K562 (cell line): ENCODE data around the gene MAML3. TPM values are rescaled to one million over a fixed set of nuclear protein-coding genes. Genes with fewer than 3 reads are reported as not detected.

ENCODE experiments used
- ATAC-seq: fragments of 200-7000 bp; cut with Tn5 transposase; 3 replicates; pipeline ENCODE4 v1.9.1; 2020; ENCODE audit warnings: moderate library complexity
- BruUV-seq: library from RNA; stranded (reverse); fragments of 400-500 nt; replicated peaks from 2 replicates; lab custom pipeline; 2021; lab: Mats Ljungman, UMichigan
- CTCF ChIA-PET: fragments of 300-600 bp; formaldehyde crosslinking; extraction: SDS; loops from one replicate; lab custom pipeline; 2021; ENCODE audit warnings: low intra/inter-chr PET ratio; lab: Yijun Ruan, JAX
- POLR2A ChIA-PET: fragments of 300-600, 350-650 bp; sonication (Branson Sonifier 250); formaldehyde crosslinking; extraction: SDS; loops from one replicate; lab custom pipeline; 2021; ENCODE audit warnings: antibody characterized with exemption, inconsistent platforms; lab: Yijun Ruan, JAX
- DNase-seq, 4 experiments: peaks; one replicate each; pipeline versions ENCODE4 v3.0.0 to v3.0.0-alpha.2; 2011 to 2018; ENCODE audit warnings: low spot score in 3 of 4, mixed read lengths in 3 of 4; ENCODE audit errors: extremely low read depth in 1 of 4
- FAIRE-seq: peaks from 2 replicates; lab custom pipeline; 2011; peaks lifted over from hg19 to GRCh38; lab: Jason Lieb, UNC
- H2AFZ ChIP-seq: 2 replicates; pipeline ENCODE4 v1.6.0; 2011; ENCODE audit warnings: low read depth, low read length, control low read depth, inconsistent platforms
- H3K27ac ChIP-seq: fragments of 200-600 bp; 3 replicates; pipeline ENCODE4 v1.8.0; 2011; ENCODE audit warnings: low read depth, mild to moderate bottlenecking, control low read depth, inconsistent platforms, low read length, moderate library complexity, mixed read lengths; ENCODE audit errors: extremely low read depth
- H3K27me3 ChIP-seq, 2 experiments: fragments of 300-600 bp in 1 of 2; 2 replicates in 1 of 2; 3 replicates in 1 of 2; pipeline versions ENCODE4 v1.6.0 to v1.8.0; 2011; ENCODE audit warnings: inconsistent platforms in 2 of 2, low read length in 2 of 2, mild to moderate bottlenecking in 1 of 2, mixed read lengths in 1 of 2, moderate library complexity in 1 of 2; ENCODE audit not compliant: control insufficient read depth in 2 of 2, insufficient read depth in 2 of 2
- H3K36me3 ChIP-seq: fragments of 300-600 bp; 3 replicates; pipeline ENCODE4 v1.8.0; 2011; ENCODE audit warnings: mild to moderate bottlenecking, low read length, inconsistent platforms; ENCODE audit not compliant: control insufficient read depth, insufficient read depth
- H3K4me1 ChIP-seq, 2 experiments: fragments of 200-600 bp in 1 of 2; replicated peaks in 1 of 2; 2 replicates in 1 of 2; 3 replicates in 1 of 2; pipeline versions ENCODE4 v1.5.1 to v1.8.0; 2011; ENCODE audit warnings: inconsistent platforms in 2 of 2, low read length in 2 of 2, mild to moderate bottlenecking in 1 of 2, mixed read lengths in 1 of 2, moderate library complexity in 1 of 2; ENCODE audit not compliant: control insufficient read depth in 2 of 2, insufficient read depth in 2 of 2
- H3K4me2 ChIP-seq: 2 replicates; pipeline ENCODE4 v1.6.1; 2011; ENCODE audit warnings: low read length, control low read depth, inconsistent platforms, mixed read lengths; ENCODE audit not compliant: insufficient read depth
- H3K4me3 ChIP-seq: fragments of 200-600 bp; sonication (generic), shearing (Covaris generic); 2 replicates; pipeline ENCODE4 v1.5.1; 2016; ENCODE audit warnings: control low read depth, inconsistent platforms
- H3K79me2 ChIP-seq: fragments of 200-600 bp; 3 replicates; pipeline ENCODE4 v1.8.0; 2011; ENCODE audit warnings: low read length, inconsistent platforms; ENCODE audit not compliant: control insufficient read depth, insufficient read depth
- H3K9ac ChIP-seq, 2 experiments: 2 replicates each; pipeline versions ENCODE4 v1.6.0 to v1.6.1; 2011; ENCODE audit warnings: low read depth in 2 of 2, low read length in 2 of 2, control low read depth in 1 of 2, inconsistent platforms in 1 of 2, mild to moderate bottlenecking in 1 of 2, mixed read lengths in 1 of 2; ENCODE audit not compliant: insufficient read depth in 1 of 2
- H3K9me1 ChIP-seq: one replicate; pipeline ENCODE4 v1.6.0; 2011; ENCODE audit warnings: inconsistent platforms, mild to moderate bottlenecking, low read length, moderate library complexity; ENCODE audit not compliant: control insufficient read depth, insufficient read depth
- H3K9me3 ChIP-seq: replicated peaks from 2 replicates; pipeline ENCODE4 v1.5.1; 2011; ENCODE audit warnings: low read depth, low read length, inconsistent platforms; ENCODE audit not compliant: control insufficient read depth, insufficient read depth
- H4K20me1 ChIP-seq: replicated peaks from 2 replicates; pipeline ENCODE4 v1.6.1; 2011; ENCODE audit warnings: low read length, inconsistent platforms, mixed read lengths; ENCODE audit not compliant: control insufficient read depth, insufficient read depth
- ATF6 ChIP-seq: sonication (generic); formaldehyde crosslinking; IDR thresholded peaks from 2 replicates; pipeline ENCODE4 v1.4.0; 2020; ENCODE audit warnings: mild to moderate bottlenecking, missing genetic modification reagents
- ETV5 ChIP-seq: sonication (generic); formaldehyde crosslinking; IDR thresholded peaks from 2 replicates; pipeline ENCODE4 v1.4.0; 2020; ENCODE audit warnings: low read depth, mild to moderate bottlenecking, missing genetic modification reagents
- FOXA3 ChIP-seq, 2 experiments: fragments of 450-650 bp in 1 of 2; sonication (generic) in 1 of 2; formaldehyde crosslinking; IDR thresholded peaks in 1 of 2; conservative IDR thresholded peaks in 1 of 2; 2 replicates each; pipeline versions ENCODE4 v1.4.0 to v1.8.0; 2020 to 2022; ENCODE audit warnings: mild to moderate bottlenecking in 2 of 2, missing genetic modification reagents in 1 of 2
- GATAD2A ChIP-seq: fragments of 450-650 bp; IDR thresholded peaks from 2 replicates; pipeline ENCODE4 v1.6.1; 2017
- ILK ChIP-seq: fragments of 450-650 bp; IDR thresholded peaks from 2 replicates; pipeline ENCODE4 v1.6.1; 2016; ENCODE audit warnings: missing genetic modification characterization, low read depth, mild to moderate bottlenecking, missing compliant biosample characterization, moderate library complexity, borderline replicate concordance
- NEUROD1 ChIP-seq: fragments of 150-350 bp; IDR thresholded peaks from 2 replicates; pipeline ENCODE4 v1.6.1; 2014; ENCODE audit warnings: borderline replicate concordance, low read length, low read depth; ENCODE audit not compliant: partially characterized antibody
- TOE1 ChIP-seq, 2 experiments: fragments of 450-650 bp in 1 of 2; sonication (generic) in 1 of 2; formaldehyde crosslinking in 1 of 2; IDR thresholded peaks; 2 replicates each; pipeline versions ENCODE4 v1.7.1 to v1.8.0; 2016 to 2022; ENCODE audit warnings: borderline replicate concordance in 2 of 2, mild to moderate bottlenecking in 2 of 2, antibody characterized with exemption in 1 of 2, inconsistent platforms in 1 of 2, low read depth in 1 of 2, missing genetic modification reagents in 1 of 2, moderate library complexity in 1 of 2
- ZNF655 ChIP-seq: fragments of 250-450 bp; sonication (Bioruptor Pico); IDR thresholded peaks from 2 replicates; pipeline ENCODE4 v1.5.0; 2021
- WGBS: fragments of 100-300 bp; shearing (Covaris generic); methylation state at CpG from one replicate; pipeline ENCODE4 v1.1.6; 2016; ENCODE audit warnings: low coverage, mixed read lengths; ENCODE audit not compliant: insufficient coverage; ENCODE audit errors: missing lambda C conversion rate; 5-methylcytosine and 5-hydroxymethylcytosine counted together
- in situ Hi-C: fragments of 300-500 bp; cut with MboI; formaldehyde crosslinking; loops from 4 replicates; pipeline ENCODE4 v1.15.0; 2018; ENCODE audit warnings: inconsistent platforms, mixed read lengths
- intact Hi-C: fragments of 100-400 bp; cut with micrococcal nuclease; formaldehyde crosslinking; loops from 2 replicates; pipeline ENCODE4 v1.14.2; 2022
- polyA plus RNA-seq, 8 experiments: library from polyadenylated mRNA; depleted of rRNA in 4 of 8; stranded (reverse) in 5 of 8; unstranded in 3 of 8; fragments of >200 nt; fragmentation: Nextera tagmentation in 2 of 8; fragmentation: Illumina TruSeq in 1 of 8; extraction: Ambion mirVana in 2 of 8; extraction: Trizol in 1 of 8; gene quantifications; 2 replicates each; pipeline versions ENCODE4 v1.2.1 to v1.2.3, GENCODE V29; 2011 to 2014; ENCODE audit warnings: inconsistent platforms in 1 of 8, missing spikeins in 1 of 8
- total RNA-seq, 7 experiments: library from RNA; depleted of rRNA in 6 of 7; stranded (reverse); fragments of >200 nt in 6 of 7; fragmentation: Illumina TruSeq in 2 of 7; extraction: Trizol in 2 of 7; gene quantifications; 2 replicates each; pipeline versions ENCODE4 v1.2.1 to v1.2.3, GENCODE V29; 2011 to 2021; ENCODE audit warnings: low replicate concordance in 1 of 7

The MAML3 gene
- total and polyA plus RNA-seq, 9 of the 15 experiments (the other 6 are each of a cell fraction or from before 2014, with no cell fraction given) = 0.01 to 0.55 (median 0.25) TPM

- TF ChIP-seq GATAD2A = no peak
- TF ChIP-seq, all 486 proteins: peak for 0
- FAIRE-seq (no peak), ATAC-seq (no peak), DNase-seq (no peak)
- H3K36me3 ChIP-seq = no peaks in the 10 kb centered on the region
- H3K9me1 ChIP-seq = no peaks in the 10 kb centered on the region
- peaks cover 8 to 25% of the 10 kb centered on the region in 2 experiments; a peak in 4 of 5 replicates for H3K27me3 ChIP-seq
- H3K4me3 ChIP-seq = no peak overlapping the region
- BruUV-seq = no TSS peak
- ChIA-PET CTCF (no interaction called here), POLR2A (no interaction called here)
- H3K9me3 ChIP-seq = no peaks in the 10 kb centered on the region
- no peak overlapping the region for H3K27ac ChIP-seq
- H4K20me1 ChIP-seq = no peaks in the 10 kb centered on the region
- 5% methylated on average over 5 of the region's 5 CpGs for WGBS
- H2AFZ ChIP-seq = no peak overlapping the region
- in situ Hi-C loops (no loop called here), intact Hi-C loops (no loop called here)
- H3K79me2 ChIP-seq = no peaks in the 10 kb centered on the region
- no peak overlapping the region for H3K4me2 ChIP-seq
- no peak overlapping the region for H3K9ac ChIP-seq
- no peaks in the 10 kb centered on the region for H3K4me1 ChIP-seq
Observed at GRCh38 chr4:139933541-139933940, 220.4 kb downstream of the MAML3 start.

GRCh38 chr4:139933104-139933503, 220.9 kb downstream of the MAML3 start:
- H3K4me2 ChIP-seq = no peak overlapping the region
- no TSS peak for BruUV-seq
- ATAC-seq (peak; percentile 66), DNase-seq (peak in 1 of 4 experiments; percentile 3), FAIRE-seq (no peak)
- in situ Hi-C loops = no loop called here
- H3K4me3 ChIP-seq = no peak overlapping the region
- H3K27ac ChIP-seq = no peak overlapping the region
- H3K79me2 ChIP-seq = no peaks in the 10 kb centered on the region
- no peaks in the 10 kb centered on the region for H3K9me3 ChIP-seq
- H3K9me1 ChIP-seq = no peaks in the 10 kb centered on the region
- ChIA-PET CTCF (no interaction called here), POLR2A (no interaction called here)
- H3K9ac ChIP-seq = no peak overlapping the region
- H3K4me1 ChIP-seq = no peaks in the 10 kb centered on the region
- WGBS = 0% methylated on average over 6 of the region's 6 CpGs
- no peaks in the 10 kb centered on the region for H4K20me1 ChIP-seq
- H3K36me3 ChIP-seq = no peaks in the 10 kb centered on the region
- intact Hi-C loops = no loop called here
- no peak overlapping the region for H2AFZ ChIP-seq
- TF ChIP-seq TOE1 (IDR thresholded peaks at IDR 0.05; ENCODE audit: borderline replicate concordance) = no peak
- no peak for TF ChIP-seq TOE1 (CRISPR knock-in tag; IDR thresholded peaks at IDR 0.05; ENCODE audit: borderline replicate concordance, low read depth)
- TF ChIP-seq FOXA3 (CRISPR knock-in tag; conservative IDR thresholded peaks at IDR 0.05 in 1 of 2, IDR thresholded peaks at IDR 0.05 in 1 of 2) = no peak
- no peak for TF ChIP-seq ATF6 (CRISPR knock-in tag)
- no peak for TF ChIP-seq ZNF655 (CRISPR knock-in tag)
- no peak for TF ChIP-seq NEUROD1
- TF ChIP-seq ILK (tag) = no peak
- TF ChIP-seq ETV5 (CRISPR knock-in tag) = no peak
- peaks cover 8 to 25% of the 10 kb centered on the region in 2 experiments; a peak in 4 of 5 replicates for H3K27me3 ChIP-seq
